HG03342 (cell line): ENCODE measurements around the gene GRIK2.

Experiments used
- ATAC-seq: cut with Tn5 transposase; IDR thresholded peaks from one replicate; pipeline ENCODE4 v1.9.1; 2021; ENCODE audit warnings: mild to moderate bottlenecking, moderate library complexity; ENCODE audit not compliant: unreplicated experiment

The GRIK2 gene

DNA sequence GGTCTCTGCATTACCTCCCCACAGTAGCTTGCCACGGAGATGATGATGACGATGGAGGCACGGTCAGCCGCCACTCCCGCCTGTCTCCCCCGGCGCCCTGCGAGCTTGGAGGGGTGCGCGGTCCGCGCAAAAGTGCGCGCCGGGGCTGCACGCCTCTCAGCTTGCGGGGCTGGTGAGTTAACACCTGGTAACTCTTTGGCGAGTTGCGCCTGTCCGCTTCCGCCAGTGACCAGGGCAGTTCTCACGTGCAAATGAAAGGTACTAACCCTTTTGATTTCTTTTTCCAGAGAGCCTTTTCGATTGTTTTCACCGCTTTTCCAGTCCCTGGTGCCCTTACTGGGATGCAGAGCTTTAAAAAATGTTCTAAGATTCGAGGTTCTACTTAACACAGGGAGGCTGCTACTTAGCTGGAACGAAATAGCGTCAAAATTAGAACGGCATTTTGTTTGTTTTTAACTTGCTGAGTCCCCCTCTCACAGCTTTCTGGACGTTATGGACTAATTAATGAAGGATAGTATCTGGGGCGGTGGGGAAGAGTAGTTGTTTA lies 6.2 kb downstream of the GRIK2 start:
- ATAC-seq = no peak

- ATAC-seq = no peak
Observed at GRCh38 chr6:101400326-101401135, 7.0 kb downstream of the GRIK2 start.

DNA sequence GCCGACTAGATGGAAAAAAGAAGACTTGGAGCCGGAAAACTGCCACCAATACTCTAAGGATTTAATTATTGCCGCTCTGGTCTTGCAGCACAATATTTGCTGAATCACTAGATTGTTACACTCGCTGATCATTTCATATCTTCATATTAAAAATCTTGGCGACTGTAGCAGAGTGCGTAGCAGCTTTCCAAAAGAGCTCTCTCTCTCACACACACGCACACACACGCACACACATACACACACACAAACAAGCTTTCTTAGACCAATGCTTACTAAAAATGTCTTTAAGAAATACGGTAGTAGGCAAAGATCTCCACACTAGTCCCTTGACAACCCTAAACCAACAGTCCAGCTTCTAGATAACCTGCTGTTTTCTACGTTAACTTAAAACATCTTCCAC lies 7.7 kb downstream of the GRIK2 start:
- ATAC-seq = no peak

- no peak for ATAC-seq
Observed at GRCh38 chr6:101401792-101402621, 8.5 kb downstream of the GRIK2 start.

DNA sequence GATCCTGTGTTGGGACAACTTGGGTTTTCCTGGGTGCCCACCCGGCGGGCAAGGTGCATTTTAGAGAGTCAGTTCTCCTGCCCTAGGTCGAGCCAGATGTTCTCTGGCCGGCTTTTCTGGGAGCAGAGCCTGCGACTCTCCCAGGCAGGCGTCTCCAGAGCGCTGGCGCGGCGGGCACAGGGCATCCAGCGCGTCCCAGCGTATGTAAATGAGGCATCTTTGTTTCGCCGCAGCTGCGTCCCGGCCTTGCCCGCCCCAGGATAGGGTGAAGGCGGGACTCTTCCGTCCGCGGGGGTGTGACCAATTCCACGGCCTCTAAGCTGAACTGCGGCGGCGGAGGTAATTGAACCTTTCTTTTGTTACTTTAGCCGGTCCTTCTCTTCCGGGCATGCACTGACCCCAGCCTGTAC lies 9.1 kb downstream of the GRIK2 start:
- no peak for ATAC-seq

DNA sequence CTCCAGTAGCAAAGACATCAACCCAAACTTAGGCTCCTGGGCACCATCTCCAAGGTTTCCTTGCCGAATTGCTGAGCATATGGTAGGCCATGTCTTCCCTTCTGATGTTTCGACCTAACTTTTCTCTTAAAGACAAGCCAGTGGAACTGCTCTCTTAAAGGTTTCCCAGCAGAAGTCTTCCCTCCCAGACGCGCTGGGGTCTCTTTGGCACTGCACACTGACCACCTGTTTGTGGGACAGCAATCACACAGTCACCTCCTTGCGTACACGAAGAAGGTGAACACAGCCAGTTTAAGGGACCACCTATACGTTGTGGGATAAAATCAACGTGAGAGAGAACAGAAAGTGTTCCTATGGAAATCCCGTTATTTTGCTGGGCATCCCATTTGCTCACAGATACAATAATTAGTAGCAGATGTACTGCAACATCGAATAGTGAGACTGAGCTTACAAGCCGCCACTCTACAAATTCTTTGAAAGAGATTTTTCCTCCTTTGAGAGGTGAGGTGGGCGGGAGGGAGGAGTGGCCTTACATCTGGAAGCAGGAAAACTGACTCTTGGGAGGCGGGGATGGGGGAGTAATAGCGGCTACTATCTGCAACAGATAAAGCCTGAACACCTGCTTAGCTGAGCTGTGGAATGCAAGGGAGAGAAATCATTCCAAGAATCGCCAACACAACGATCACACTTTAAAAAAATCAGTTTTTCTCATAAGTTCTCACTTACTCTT lies 9.9 kb downstream of the GRIK2 start:
- no peak for ATAC-seq

DNA sequence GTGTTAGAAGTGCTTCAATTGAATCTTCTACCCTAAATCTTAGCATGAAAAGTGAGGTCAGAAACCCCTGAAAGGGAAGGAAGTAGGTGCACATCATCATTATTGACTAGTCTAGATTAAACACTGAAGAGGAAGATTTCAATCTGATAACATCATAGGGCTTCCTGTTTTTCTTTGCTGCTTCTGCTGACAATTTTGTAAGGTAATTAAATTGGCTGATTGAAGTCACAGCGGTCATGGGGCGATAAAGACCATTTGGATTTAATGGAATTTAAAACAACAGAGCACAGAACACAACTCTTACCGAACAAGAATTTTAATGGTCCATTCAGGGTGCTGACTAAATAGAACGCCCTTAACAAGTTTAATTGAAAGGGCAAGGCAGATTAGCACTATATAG lies 11.3 kb downstream of the GRIK2 start:
- ATAC-seq = no peak

GRCh38 chr6:101413773-101414172 lies 20.3 kb downstream of the GRIK2 start:
- ATAC-seq = no peak

DNA sequence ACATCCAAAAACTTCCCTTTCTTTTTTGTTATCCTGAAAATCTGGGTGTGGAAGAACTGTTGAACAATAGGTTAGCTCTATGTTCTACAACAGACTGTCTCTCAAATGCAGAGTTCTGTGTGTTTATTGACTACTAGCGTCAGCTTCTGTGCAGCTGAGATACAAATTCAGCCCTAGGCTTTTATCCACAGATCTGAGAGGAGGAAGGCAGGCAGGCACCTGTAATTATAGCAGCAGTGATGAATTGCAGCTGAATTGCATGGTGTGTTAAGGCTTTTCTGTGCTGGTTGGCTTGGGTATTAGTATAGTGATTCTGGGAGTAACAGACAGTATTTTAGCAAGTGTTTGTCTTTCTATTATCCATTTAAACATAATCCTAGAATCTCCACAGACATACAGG lies 24.4 kb downstream of the GRIK2 start:
- ATAC-seq = no peak

- ATAC-seq = no peak
Observed at GRCh38 chr6:101422251-101422650, 28.7 kb downstream of the GRIK2 start.

DNA sequence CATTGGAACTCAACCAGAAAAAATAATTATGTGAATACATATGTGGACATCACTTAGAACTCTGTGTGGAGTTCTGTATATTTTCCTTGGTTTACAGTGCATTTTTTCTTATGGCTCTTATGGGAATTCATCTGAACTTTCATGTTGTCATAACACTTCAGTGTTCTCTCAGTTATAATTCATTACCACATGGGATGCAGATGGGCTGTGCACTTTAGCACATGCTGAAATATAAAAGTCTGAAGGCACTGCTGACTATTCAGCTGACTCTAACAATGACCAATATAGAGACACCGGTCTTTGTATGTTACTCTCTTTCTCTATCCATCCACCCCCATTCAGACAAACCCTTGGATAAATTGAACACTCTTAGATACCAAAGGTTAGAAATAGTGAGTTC lies 29.3 kb downstream of the GRIK2 start:
- no peak for ATAC-seq

GRCh38 chr6:101429270-101429669 lies 35.8 kb downstream of the GRIK2 start:
- no peak for ATAC-seq

GRCh38 chr6:101429845-101430244 lies 36.3 kb downstream of the GRIK2 start:
- ATAC-seq = no peak

DNA sequence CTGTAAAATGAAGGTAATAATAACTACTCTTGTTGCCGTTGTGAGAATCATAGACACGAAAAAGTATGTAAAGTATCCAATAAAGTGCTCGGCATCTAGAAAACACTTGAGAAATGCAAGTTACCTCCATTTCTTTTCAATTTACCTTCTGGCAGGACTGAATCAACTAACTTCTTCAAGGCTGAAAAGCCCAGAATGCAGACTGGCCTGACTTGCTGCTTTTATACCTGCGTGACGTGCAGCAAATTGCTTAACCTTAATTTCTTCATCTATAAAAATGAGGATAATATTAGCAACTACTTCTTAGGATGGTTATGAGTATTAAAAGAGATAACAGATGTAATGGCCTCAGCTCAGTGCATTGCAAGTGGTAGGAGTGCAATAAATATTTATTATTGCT lies 39.6 kb downstream of the GRIK2 start:
- ATAC-seq = no peak

DNA sequence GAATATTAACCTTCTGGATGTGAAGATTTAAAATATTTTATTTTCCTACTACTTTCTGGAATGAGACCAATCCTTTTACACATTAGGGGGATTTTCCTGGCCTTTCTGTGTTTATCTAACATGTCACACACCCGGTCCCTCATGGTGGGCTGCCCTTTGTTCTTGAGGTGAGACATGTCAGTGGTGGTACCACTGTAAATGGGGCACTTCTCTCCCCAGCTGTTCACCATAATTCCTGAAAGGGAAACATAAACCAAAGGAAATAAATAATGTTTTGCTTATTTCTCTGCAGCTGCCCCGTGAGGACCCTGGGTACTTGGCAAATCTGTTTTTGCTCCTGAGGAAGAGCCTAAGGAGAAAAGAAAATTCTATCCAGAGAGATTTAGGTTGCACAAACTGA lies 41.1 kb downstream of the GRIK2 start:
- ATAC-seq = no peak

- ATAC-seq = no peak
Observed at GRCh38 chr6:101435038-101435437, 41.5 kb downstream of the GRIK2 start.

DNA sequence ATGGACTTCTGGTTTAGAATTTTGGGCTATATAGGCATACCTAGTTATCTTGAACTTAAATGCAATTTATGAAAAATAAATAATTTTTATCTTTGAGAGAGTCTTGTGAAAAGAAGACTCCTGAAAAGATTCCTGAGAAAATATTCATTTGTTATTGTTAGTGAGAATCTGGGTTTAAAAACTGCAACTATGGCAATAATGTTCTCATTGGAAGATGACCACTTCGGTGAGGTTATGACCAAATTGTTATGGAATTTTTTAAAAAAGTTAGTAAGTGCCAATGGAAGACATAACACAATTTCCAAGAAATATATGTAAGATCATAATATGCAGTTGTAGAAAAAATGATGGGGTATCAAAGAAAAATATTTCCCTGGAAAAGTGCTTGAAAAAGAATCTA lies 46.3 kb downstream of the GRIK2 start:
- no peak for ATAC-seq

- ATAC-seq = no peak
Observed at GRCh38 chr6:101443315-101443714, 49.8 kb downstream of the GRIK2 start.

DNA sequence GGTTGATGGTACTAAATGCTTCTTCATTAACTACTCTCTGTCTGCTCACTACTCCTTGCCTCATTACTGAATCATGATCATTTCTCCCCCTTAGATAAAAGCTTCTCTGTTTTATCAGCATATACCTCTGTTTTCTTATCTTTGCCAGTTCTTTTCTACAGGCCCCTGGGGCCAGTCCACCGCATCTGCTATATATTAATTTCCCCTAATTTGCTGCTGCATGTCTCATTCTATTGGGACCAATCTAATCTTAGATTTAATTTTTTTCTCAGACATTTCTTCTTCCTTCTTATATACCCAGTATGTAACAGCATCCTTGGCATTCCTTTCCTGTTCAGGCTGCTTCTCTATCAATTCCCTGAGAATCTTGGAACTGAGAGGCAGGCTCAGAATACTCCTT lies 51.2 kb downstream of the GRIK2 start:
- no peak for ATAC-seq

- ATAC-seq = no peak
Observed at GRCh38 chr6:101445527-101445926, 52.0 kb downstream of the GRIK2 start.

GRCh38 chr6:101450901-101451300 lies 57.4 kb downstream of the GRIK2 start:
- no peak for ATAC-seq
